GM18867 (cell line): ENCODE measurements around the gene SLC44A5.
"Not testable (repeated sequence)": the region's sequence is repeated elsewhere in the genome, so short reads cannot be mapped to it uniquely, and the experiment has no call there.

Source experiments
- ATAC-seq: cut with Tn5 transposase; IDR thresholded peaks from one replicate; pipeline ENCODE4 v1.9.1; 2021; ENCODE audit warnings: mild to moderate bottlenecking, moderate library complexity; ENCODE audit not compliant: unreplicated experiment

Gene SLC44A5

GRCh38 chr1:75203415-75204277 is 407.3 kb downstream of the SLC44A5 start:
- peak; percentile 91 for ATAC-seq

GRCh38 chr1:75202751-75203150 is 408.2 kb downstream of the SLC44A5 start:
- ATAC-seq, result no peak

- no peak for ATAC-seq
Measured at GRCh38 chr1:75198761-75199160, 412.2 kb downstream of the SLC44A5 start.

- ATAC-seq, result no peak
Measured at GRCh38 chr1:75198163-75198562, 412.8 kb downstream of the SLC44A5 start.

GRCh38 chr1:75188892-75189291 is 422.0 kb downstream of the SLC44A5 start:
- no peak for ATAC-seq

GRCh38 chr1:75181214-75181955 is 429.5 kb downstream of the SLC44A5 start:
- not testable (repeated sequence) for ATAC-seq

GRCh38 chr1:75174031-75174760 is 436.7 kb downstream of the SLC44A5 start:
- no peak for ATAC-seq

- ATAC-seq, result no peak
Measured at GRCh38 chr1:75172556-75172955, 438.4 kb downstream of the SLC44A5 start.

GRCh38 chr1:75171876-75172275 is 439.0 kb downstream of the SLC44A5 start:
- no peak for ATAC-seq

GRCh38 chr1:75170981-75171380 is 439.9 kb downstream of the SLC44A5 start:
- ATAC-seq, result no peak

GRCh38 chr1:75170011-75170410 is 440.9 kb downstream of the SLC44A5 start:
- ATAC-seq, result no peak

- ATAC-seq, result no peak
Measured at GRCh38 chr1:75166821-75167220, 444.1 kb downstream of the SLC44A5 start.

GRCh38 chr1:75165264-75165663 is 445.6 kb downstream of the SLC44A5 start:
- ATAC-seq, result no peak

- ATAC-seq, result no peak
Measured at GRCh38 chr1:75159154-75159553, 451.8 kb downstream of the SLC44A5 start.
